Islet of Langerhans (tissue), 1 donor: ENCODE results near the gene LRRFIP2.

Experiments used
- FAIRE-seq: peaks from one replicate; lab custom pipeline; 2011; peaks lifted over from hg19 to GRCh38; lab: Jason Lieb, UNC

LRRFIP2 gene

GRCh38 chr3:37114251-37115145 is 59.9 kb downstream of the LRRFIP2 start:
- FAIRE-seq, result no peak

GRCh38 chr3:37112987-37113386 is 61.4 kb downstream of the LRRFIP2 start:
- no peak for FAIRE-seq

- FAIRE-seq, result no peak
Observed at GRCh38 chr3:37111199-37111598, 63.2 kb downstream of the LRRFIP2 start.

GRCh38 chr3:37107846-37108245 is 66.5 kb downstream of the LRRFIP2 start:
- FAIRE-seq, result no peak

- FAIRE-seq, result no peak
Observed at GRCh38 chr3:37103103-37103808, 71.1 kb downstream of the LRRFIP2 start.

- no peak for FAIRE-seq
Observed at GRCh38 chr3:37100411-37100810, 74.0 kb downstream of the LRRFIP2 start.

- no peak for FAIRE-seq
Observed at GRCh38 chr3:37099469-37099868, 74.9 kb downstream of the LRRFIP2 start.

- no peak for FAIRE-seq
Observed at GRCh38 chr3:37098884-37099283, 75.5 kb downstream of the LRRFIP2 start.

- no peak for FAIRE-seq
Observed at GRCh38 chr3:37097776-37098175, 76.6 kb downstream of the LRRFIP2 start.

- no peak for FAIRE-seq
Observed at GRCh38 chr3:37096975-37097374, 77.4 kb downstream of the LRRFIP2 start.

GRCh38 chr3:37096288-37096687 is 78.1 kb downstream of the LRRFIP2 start:
- FAIRE-seq, result no peak

GRCh38 chr3:37094636-37095035 is 79.7 kb downstream of the LRRFIP2 start:
- no peak for FAIRE-seq

GRCh38 chr3:37093481-37093880 is 80.9 kb downstream of the LRRFIP2 start:
- FAIRE-seq, result no peak

GRCh38 chr3:37092484-37092883 is 81.9 kb downstream of the LRRFIP2 start:
- no peak for FAIRE-seq

- FAIRE-seq, result no peak
Observed at GRCh38 chr3:37087870-37088269, 86.5 kb downstream of the LRRFIP2 start.

- no peak for FAIRE-seq
Observed at GRCh38 chr3:37086918-37087317, 87.5 kb downstream of the LRRFIP2 start.

GRCh38 chr3:37082317-37082716 is 92.1 kb downstream of the LRRFIP2 start:
- FAIRE-seq, result no peak

- FAIRE-seq, result no peak
Observed at GRCh38 chr3:37075955-37076354, 98.4 kb downstream of the LRRFIP2 start.

- no peak for FAIRE-seq
Observed at GRCh38 chr3:37074178-37074577, 100.2 kb downstream of the LRRFIP2 start.

- no peak for FAIRE-seq
Observed at GRCh38 chr3:37072892-37073291, 101.5 kb downstream of the LRRFIP2 start.

- no peak for FAIRE-seq
Observed at GRCh38 chr3:37071921-37072320, 102.5 kb downstream of the LRRFIP2 start.

GRCh38 chr3:37068031-37068430 is 106.4 kb downstream of the LRRFIP2 start:
- FAIRE-seq, result peak; percentile 27

- FAIRE-seq, result no peak
Observed at GRCh38 chr3:37067577-37067976, 106.8 kb downstream of the LRRFIP2 start.

GRCh38 chr3:37064747-37065146 is 109.6 kb downstream of the LRRFIP2 start:
- FAIRE-seq, result no peak
